ENCODE results near the gene PPP1R3D. TPM values are rescaled to one million over a fixed set of nuclear protein-coding genes. Genes with fewer than 3 reads are reported as not detected.

The PPP1R3D gene
- total and polyA plus RNA-seq, 2 donors from 2014 or later = 4.2 to 7.6 TPM

GRCh38 chr20:59972037-59972801, 32.1 kb upstream of the PPP1R3D start:
- intact Hi-C loops (cut with DNase I) = no loop called here
- Histone ChIP-seq H3K36me3 (ENCODE audit: control insufficient read depth in 2 of 3, insufficient read depth in 3 of 3, low read length in 3 of 3) (no peaks in the 10 kb centered on the region), H3K27ac (ENCODE audit: low read depth in 2 of 2, low read length in 2 of 2) (no peak overlapping the region), H3K9me3 (ENCODE audit: control insufficient read depth in 2 of 3, insufficient read depth in 1 of 3, low read length in 3 of 3) (no peaks in the 10 kb centered on the region), H3K4me1 (ENCODE audit: control insufficient read depth in 2 of 3, insufficient read depth in 2 of 3, low read depth in 1 of 3, low read length in 3 of 3) (peaks cover 0 to 4% (median 0%) of the 10 kb centered on the region in 3 donors), H3K27me3 (ENCODE audit: control insufficient read depth, insufficient read depth, low read length) (no peaks in the 10 kb centered on the region), H3K4me3 (ENCODE audit: low read length in 3 of 3) (no peak overlapping the region), H3K9ac (ENCODE audit: low read length in 3 of 3) (no peak overlapping the region)
- no peak for TF ChIP-seq CTCF (IDR thresholded peaks at IDR 0.05; ENCODE audit: borderline replicate concordance, extremely low read depth, insufficient read depth)
- no peak for FAIRE-seq
- DNase-seq = no peak

- DNase-seq = no peak
- peaks cover 0 to 4% (median 0%) of the 10 kb centered on the region in 3 donors for H3K4me1 ChIP-seq (ENCODE audit: control insufficient read depth in 2 of 3, insufficient read depth in 2 of 3, low read depth in 1 of 3, low read length in 3 of 3)
- H3K36me3 ChIP-seq (ENCODE audit: control insufficient read depth in 2 of 3, insufficient read depth in 3 of 3, low read length in 3 of 3) = no peaks in the 10 kb centered on the region
- no peak for TF ChIP-seq CTCF (IDR thresholded peaks at IDR 0.05; ENCODE audit: borderline replicate concordance, extremely low read depth, insufficient read depth)
- H3K27me3 ChIP-seq (ENCODE audit: control insufficient read depth, insufficient read depth, low read length) = no peaks in the 10 kb centered on the region
- no peaks in the 10 kb centered on the region for H3K9me3 ChIP-seq (ENCODE audit: control insufficient read depth in 2 of 3, insufficient read depth in 1 of 3, low read length in 3 of 3)
- no peak overlapping the region for H3K9ac ChIP-seq (ENCODE audit: low read length in 3 of 3)
- intact Hi-C loops (cut with DNase I) = no loop called here
- H3K4me3 ChIP-seq (ENCODE audit: low read length in 3 of 3) = no peak overlapping the region
- FAIRE-seq = no peak
- H3K27ac ChIP-seq (ENCODE audit: low read depth in 2 of 2, low read length in 2 of 2) = no peak overlapping the region
Observed at GRCh38 chr20:59971428-59971827, 31.3 kb upstream of the PPP1R3D start.

GRCh38 chr20:59966428-59966827, 26.3 kb upstream of the PPP1R3D start:
- H3K9me3 ChIP-seq (ENCODE audit: control insufficient read depth in 2 of 3, insufficient read depth in 1 of 3, low read length in 3 of 3) = no peaks in the 10 kb centered on the region
- DNase-seq (no peak), FAIRE-seq (no peak)
- TF ChIP-seq CTCF (IDR thresholded peaks at IDR 0.05; ENCODE audit: borderline replicate concordance, extremely low read depth, insufficient read depth) = no peak
- H3K4me1 ChIP-seq (ENCODE audit: control insufficient read depth in 2 of 3, insufficient read depth in 2 of 3, low read depth in 1 of 3, low read length in 3 of 3) = no peaks in the 10 kb centered on the region
- no peaks in the 10 kb centered on the region for H3K27me3 ChIP-seq (ENCODE audit: control insufficient read depth, insufficient read depth, low read length)
- no peaks in the 10 kb centered on the region for H3K36me3 ChIP-seq (ENCODE audit: control insufficient read depth in 2 of 3, insufficient read depth in 3 of 3, low read length in 3 of 3)
- H3K4me3 ChIP-seq (ENCODE audit: low read length in 3 of 3) = no peak overlapping the region
- intact Hi-C loops (cut with DNase I) = no loop called here
- no peak overlapping the region for H3K9ac ChIP-seq (ENCODE audit: low read length in 3 of 3)
- no peak overlapping the region for H3K27ac ChIP-seq (ENCODE audit: low read depth in 2 of 2, low read length in 2 of 2)
